Ishikawa (cell line): ENCODE data around the gene UTS2R.

ENCODE experiments used
- CEBPB ChIP-seq: IDR thresholded peaks from 2 replicates; pipeline ENCODE4 v1.6.1; 2012
- CREB1 ChIP-seq: IDR thresholded peaks from 2 replicates; pipeline ENCODE4 v1.6.1; 2012; ENCODE audit warnings: low read depth
- EGR1 ChIP-seq: IDR thresholded peaks from 2 replicates; pipeline ENCODE4 v1.6.1; 2012
- EP300 ChIP-seq: IDR thresholded peaks from 2 replicates; pipeline ENCODE4 v1.6.1; 2012; ENCODE audit warnings: borderline replicate concordance
- FOXM1 ChIP-seq: IDR thresholded peaks from 2 replicates; pipeline ENCODE4 v1.6.1; 2012; ENCODE audit warnings: low read depth, borderline replicate concordance
- RAD21 ChIP-seq: IDR thresholded peaks from 2 replicates; pipeline ENCODE4 v1.6.1; 2012; ENCODE audit warnings: low read depth
- TAF1 ChIP-seq: IDR thresholded peaks from 2 replicates; pipeline ENCODE4 v1.6.1; 2012; ENCODE audit warnings: low read depth, mild to moderate bottlenecking
- TCF12 ChIP-seq: IDR thresholded peaks from 2 replicates; pipeline ENCODE4 v1.6.1; 2012; ENCODE audit warnings: low read depth
- TEAD4 ChIP-seq: IDR thresholded peaks from 2 replicates; pipeline ENCODE4 v1.6.1; 2012
- YY1 ChIP-seq: IDR thresholded peaks from 2 replicates; pipeline ENCODE4 v1.6.1; 2012; ENCODE audit warnings: low read depth
- ZBTB7A ChIP-seq: IDR thresholded peaks from 2 replicates; pipeline ENCODE4 v1.6.1; 2012; ENCODE audit warnings: low read depth
- TF ChIP-seq, protein P1 (sequence below): IDR thresholded peaks from 2 replicates; pipeline ENCODE4 v1.6.1; 2012
- TF ChIP-seq, protein P2 (sequence below): IDR thresholded peaks from 2 replicates; pipeline ENCODE4 v1.6.1; 2012
- TF ChIP-seq, protein P3 (sequence below): IDR thresholded peaks from 2 replicates; pipeline ENCODE4 v1.6.1; 2012; ENCODE audit warnings: low read depth, mild to moderate bottlenecking

DNA sequence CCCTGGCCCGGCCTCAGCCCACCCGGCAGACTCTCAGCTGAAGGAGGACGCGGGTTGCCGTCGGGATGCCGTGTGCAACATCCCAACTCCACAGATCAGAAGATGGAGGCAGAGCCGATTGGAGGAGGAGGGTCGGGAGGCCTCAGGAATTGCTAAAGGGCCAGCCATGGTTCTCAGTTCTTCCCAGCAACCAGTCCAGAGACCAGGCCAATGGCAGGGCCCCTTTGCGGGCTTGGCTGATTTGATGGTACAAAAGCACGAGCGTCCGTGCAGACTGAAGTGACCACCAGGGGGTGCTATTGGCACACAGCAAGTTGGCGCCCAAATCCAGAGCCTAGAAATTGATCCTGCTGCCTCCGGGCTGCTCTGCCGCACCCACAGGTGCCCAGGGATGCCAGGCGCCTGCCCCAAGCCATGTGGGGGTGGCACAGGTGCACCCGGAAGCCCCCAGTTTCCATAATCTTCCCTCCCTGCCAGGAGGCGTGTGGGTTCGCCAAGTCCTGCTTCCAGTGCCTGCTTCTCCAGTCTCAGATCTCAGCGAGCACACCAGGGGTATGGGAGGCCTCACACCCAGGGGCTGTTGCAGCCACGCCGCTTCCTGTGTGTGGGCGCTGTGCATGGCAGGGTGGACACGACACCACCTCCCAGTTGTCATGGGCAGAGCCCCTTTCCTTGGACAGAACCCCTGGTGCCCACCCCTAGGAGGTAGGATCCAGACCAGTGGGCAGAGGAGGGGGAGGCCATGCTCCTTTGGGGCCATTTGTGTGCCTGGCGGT, 19.7 kb upstream of the UTS2R start:
- TF ChIP-seq ZBTB7A = no peak
- 0 out of 2 replicates have a peak, but pooled peaks have one; percentile 7 for TF ChIP-seq CEBPB
- peak; percentile 24; the same call in 1 of the 2 replicates for TF ChIP-seq YY1
- TF ChIP-seq, protein P1, sequence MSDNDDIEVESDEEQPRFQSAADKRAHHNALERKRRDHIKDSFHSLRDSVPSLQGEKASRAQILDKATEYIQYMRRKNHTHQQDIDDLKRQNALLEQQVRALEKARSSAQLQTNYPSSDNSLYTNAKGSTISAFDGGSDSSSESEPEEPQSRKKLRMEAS = peak; percentile 80
- TF ChIP-seq, protein P2, sequence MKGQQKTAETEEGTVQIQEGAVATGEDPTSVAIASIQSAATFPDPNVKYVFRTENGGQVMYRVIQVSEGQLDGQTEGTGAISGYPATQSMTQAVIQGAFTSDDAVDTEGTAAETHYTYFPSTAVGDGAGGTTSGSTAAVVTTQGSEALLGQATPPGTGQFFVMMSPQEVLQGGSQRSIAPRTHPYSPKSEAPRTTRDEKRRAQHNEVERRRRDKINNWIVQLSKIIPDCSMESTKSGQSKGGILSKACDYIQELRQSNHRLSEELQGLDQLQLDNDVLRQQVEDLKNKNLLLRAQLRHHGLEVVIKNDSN = no peak
- TF ChIP-seq, protein P3, sequence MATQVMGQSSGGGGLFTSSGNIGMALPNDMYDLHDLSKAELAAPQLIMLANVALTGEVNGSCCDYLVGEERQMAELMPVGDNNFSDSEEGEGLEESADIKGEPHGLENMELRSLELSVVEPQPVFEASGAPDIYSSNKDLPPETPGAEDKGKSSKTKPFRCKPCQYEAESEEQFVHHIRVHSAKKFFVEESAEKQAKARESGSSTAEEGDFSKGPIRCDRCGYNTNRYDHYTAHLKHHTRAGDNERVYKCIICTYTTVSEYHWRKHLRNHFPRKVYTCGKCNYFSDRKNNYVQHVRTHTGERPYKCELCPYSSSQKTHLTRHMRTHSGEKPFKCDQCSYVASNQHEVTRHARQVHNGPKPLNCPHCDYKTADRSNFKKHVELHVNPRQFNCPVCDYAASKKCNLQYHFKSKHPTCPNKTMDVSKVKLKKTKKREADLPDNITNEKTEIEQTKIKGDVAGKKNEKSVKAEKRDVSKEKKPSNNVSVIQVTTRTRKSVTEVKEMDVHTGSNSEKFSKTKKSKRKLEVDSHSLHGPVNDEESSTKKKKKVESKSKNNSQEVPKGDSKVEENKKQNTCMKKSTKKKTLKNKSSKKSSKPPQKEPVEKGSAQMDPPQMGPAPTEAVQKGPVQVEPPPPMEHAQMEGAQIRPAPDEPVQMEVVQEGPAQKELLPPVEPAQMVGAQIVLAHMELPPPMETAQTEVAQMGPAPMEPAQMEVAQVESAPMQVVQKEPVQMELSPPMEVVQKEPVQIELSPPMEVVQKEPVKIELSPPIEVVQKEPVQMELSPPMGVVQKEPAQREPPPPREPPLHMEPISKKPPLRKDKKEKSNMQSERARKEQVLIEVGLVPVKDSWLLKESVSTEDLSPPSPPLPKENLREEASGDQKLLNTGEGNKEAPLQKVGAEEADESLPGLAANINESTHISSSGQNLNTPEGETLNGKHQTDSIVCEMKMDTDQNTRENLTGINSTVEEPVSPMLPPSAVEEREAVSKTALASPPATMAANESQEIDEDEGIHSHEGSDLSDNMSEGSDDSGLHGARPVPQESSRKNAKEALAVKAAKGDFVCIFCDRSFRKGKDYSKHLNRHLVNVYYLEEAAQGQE = no peak
- TF ChIP-seq EP300 = peak; percentile 74
- TF ChIP-seq EGR1 = peak; percentile 73
- TF ChIP-seq RAD21 = peak; percentile 97
- TF ChIP-seq TAF1 = no peak
- TF ChIP-seq CREB1 = no peak
- no peak; the same call in 1 of the 2 replicates for TF ChIP-seq TEAD4
- no peak for TF ChIP-seq FOXM1
- peak; percentile 92 for TF ChIP-seq TCF12
